Tibial nerve (tissue), 4 donors: ENCODE measurements around the gene KCNT2. TPM values are rescaled to one million over a fixed set of nuclear protein-coding genes. Genes with fewer than 3 reads are reported as not detected.

Experiments used
- DNase-seq, 2 donors: peaks; one replicate each; pipeline ENCODE4 v3.0.0-alpha.2; 2019; ENCODE audit warnings: low spot score in 2 of 2
- H3K27ac ChIP-seq, 4 donors: fragments of 200-600 bp; sonication (generic) in 3 of 4; one replicate each; pipeline ENCODE4 v1.5.1; 2017 to 2019; ENCODE audit warnings: mild to moderate bottlenecking in 1 of 4
- H3K27me3 ChIP-seq, 2 donors: fragments of 200-600 bp; sonication (generic) in 1 of 2; one replicate each; pipeline versions ENCODE4 v1.5.1 to v1.6.0; 2017 to 2019
- H3K36me3 ChIP-seq, 3 donors: fragments of 200-600 bp; sonication (generic); one replicate each; pipeline ENCODE4 v1.5.1; 2018 to 2019
- H3K4me1 ChIP-seq, 4 donors: fragments of 200-600 bp; sonication (generic) in 3 of 4; one replicate each; pipeline ENCODE4 v1.5.1; 2017 to 2019
- H3K4me3 ChIP-seq, 4 donors: fragments of 200-600 bp; sonication (generic) in 3 of 4; one replicate each; pipeline ENCODE4 v1.5.1; 2017 to 2019; ENCODE audit warnings: mild to moderate bottlenecking in 1 of 4, moderate library complexity in 1 of 4
- H3K9me3 ChIP-seq, 4 donors: fragments of 200-600 bp; sonication (generic) in 3 of 4; one replicate each; pipeline ENCODE4 v1.5.1; 2017 to 2019
- EP300 ChIP-seq, 2 donors: sonication (generic); formaldehyde crosslinking; IDR thresholded peaks; one replicate each; pipeline ENCODE4 v1.6.1; 2017; ENCODE audit warnings: antibody characterized with exemption in 2 of 2, mild to moderate bottlenecking in 1 of 2
- POLR2A ChIP-seq, 2 donors: fragments of 450-650 bp; IDR thresholded peaks; one replicate each; pipeline ENCODE4 v1.6.1; 2017; ENCODE audit warnings: antibody characterized with exemption in 2 of 2, mild to moderate bottlenecking in 2 of 2, moderate library complexity in 2 of 2
- WGBS, 2 donors: methylation state at CpG; one replicate each; pipeline ENCODE4 v1.1.5; 2018; 5-methylcytosine and 5-hydroxymethylcytosine counted together
- total RNA-seq, 4 donors: library from RNA; depleted of rRNA; stranded (reverse); fragments of >200 nt; gene quantifications; one replicate each; pipeline ENCODE4 v1.1.0, GENCODE V29; 2016
- TF ChIP-seq, protein P1 (sequence below), 5 experiments: fragments of 200-600 bp in 3 of 5; fragments of 450-650 bp in 2 of 5; sonication (generic) in 3 of 5; IDR thresholded peaks; one replicate each; pipeline ENCODE4 v1.5.1; 2016 to 2019; ENCODE audit warnings: antibody characterized with exemption in 5 of 5, mild to moderate bottlenecking in 3 of 5, moderate library complexity in 2 of 5

KCNT2 gene
- total RNA-seq, 4 donors from 2014 or later, result 8.0 to 9.9 (median 8.6) TPM

DNA sequence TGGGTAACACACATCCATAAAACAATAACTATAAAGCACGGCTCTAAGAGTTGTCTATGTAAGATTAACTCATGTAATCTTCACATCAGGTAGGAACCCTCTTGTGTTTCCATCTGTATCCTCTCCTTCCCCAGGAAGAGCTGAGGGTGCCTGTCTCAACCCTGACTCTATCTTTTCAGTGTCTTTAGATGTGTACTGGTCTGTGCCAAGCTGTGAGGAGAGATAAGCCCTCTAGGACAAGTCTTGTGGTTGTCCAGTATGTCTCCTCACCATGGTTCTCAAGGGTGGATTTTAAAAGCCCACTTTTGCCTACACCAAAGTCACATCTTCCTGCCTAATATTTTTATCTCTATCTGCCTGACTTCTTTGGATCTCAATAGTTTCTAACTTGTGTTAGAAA lies 300.1 kb downstream of the KCNT2 start:
- H3K36me3 ChIP-seq, result no peaks in the 10 kb centered on the region
- H3K27me3 ChIP-seq, result no peaks in the 10 kb centered on the region
- DNase-seq, result no peak
- H3K4me3 ChIP-seq, result no peak overlapping the region
- 76 to 78% methylated on average over 1 of the region's 1 CpG for WGBS, 2 donors
- no peaks in the 10 kb centered on the region for H3K4me1 ChIP-seq
- TF ChIP-seq, protein P1, sequence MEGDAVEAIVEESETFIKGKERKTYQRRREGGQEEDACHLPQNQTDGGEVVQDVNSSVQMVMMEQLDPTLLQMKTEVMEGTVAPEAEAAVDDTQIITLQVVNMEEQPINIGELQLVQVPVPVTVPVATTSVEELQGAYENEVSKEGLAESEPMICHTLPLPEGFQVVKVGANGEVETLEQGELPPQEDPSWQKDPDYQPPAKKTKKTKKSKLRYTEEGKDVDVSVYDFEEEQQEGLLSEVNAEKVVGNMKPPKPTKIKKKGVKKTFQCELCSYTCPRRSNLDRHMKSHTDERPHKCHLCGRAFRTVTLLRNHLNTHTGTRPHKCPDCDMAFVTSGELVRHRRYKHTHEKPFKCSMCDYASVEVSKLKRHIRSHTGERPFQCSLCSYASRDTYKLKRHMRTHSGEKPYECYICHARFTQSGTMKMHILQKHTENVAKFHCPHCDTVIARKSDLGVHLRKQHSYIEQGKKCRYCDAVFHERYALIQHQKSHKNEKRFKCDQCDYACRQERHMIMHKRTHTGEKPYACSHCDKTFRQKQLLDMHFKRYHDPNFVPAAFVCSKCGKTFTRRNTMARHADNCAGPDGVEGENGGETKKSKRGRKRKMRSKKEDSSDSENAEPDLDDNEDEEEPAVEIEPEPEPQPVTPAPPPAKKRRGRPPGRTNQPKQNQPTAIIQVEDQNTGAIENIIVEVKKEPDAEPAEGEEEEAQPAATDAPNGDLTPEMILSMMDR (IDR thresholded peaks at IDR 0.05), result no peak
- TF ChIP-seq POLR2A (IDR thresholded peaks at IDR 0.05) (no peak), EP300 (IDR thresholded peaks at IDR 0.05) (no peak)
- no peak overlapping the region for H3K27ac ChIP-seq
- no peaks in the 10 kb centered on the region for H3K9me3 ChIP-seq

GRCh38 chr1:196306421-196306820 lies 301.8 kb downstream of the KCNT2 start:
- DNase-seq, result no peak
- no peaks in the 10 kb centered on the region for H3K27me3 ChIP-seq
- WGBS, 2 donors, result 64 to 85% methylated on average over 2 of the region's 2 CpGs
- H3K36me3 ChIP-seq, result no peaks in the 10 kb centered on the region
- H3K9me3 ChIP-seq, result no peaks in the 10 kb centered on the region
- no peaks in the 10 kb centered on the region for H3K4me1 ChIP-seq
- TF ChIP-seq POLR2A (IDR thresholded peaks at IDR 0.05) (no peak), EP300 (IDR thresholded peaks at IDR 0.05) (no peak)
- TF ChIP-seq, protein P1 (IDR thresholded peaks at IDR 0.05), result no peak
- H3K4me3 ChIP-seq, result no peak overlapping the region
- H3K27ac ChIP-seq, result no peak overlapping the region

- Histone ChIP-seq H3K36me3 (no peaks in the 10 kb centered on the region), H3K27me3 (no peaks in the 10 kb centered on the region), H3K4me1 (no peaks in the 10 kb centered on the region), H3K4me3 (no peak overlapping the region), H3K27ac (no peak overlapping the region), H3K9me3 (no peaks in the 10 kb centered on the region)
- TF ChIP-seq EP300 (IDR thresholded peaks at IDR 0.05) (no peak), POLR2A (IDR thresholded peaks at IDR 0.05) (no peak)
- TF ChIP-seq, protein P1 (IDR thresholded peaks at IDR 0.05), result no peak
- WGBS, 2 donors, result 69 to 75% methylated on average over 2 of the region's 2 CpGs
- DNase-seq, result no peak
Observed at GRCh38 chr1:196305216-196305615, 303.0 kb downstream of the KCNT2 start.

DNA sequence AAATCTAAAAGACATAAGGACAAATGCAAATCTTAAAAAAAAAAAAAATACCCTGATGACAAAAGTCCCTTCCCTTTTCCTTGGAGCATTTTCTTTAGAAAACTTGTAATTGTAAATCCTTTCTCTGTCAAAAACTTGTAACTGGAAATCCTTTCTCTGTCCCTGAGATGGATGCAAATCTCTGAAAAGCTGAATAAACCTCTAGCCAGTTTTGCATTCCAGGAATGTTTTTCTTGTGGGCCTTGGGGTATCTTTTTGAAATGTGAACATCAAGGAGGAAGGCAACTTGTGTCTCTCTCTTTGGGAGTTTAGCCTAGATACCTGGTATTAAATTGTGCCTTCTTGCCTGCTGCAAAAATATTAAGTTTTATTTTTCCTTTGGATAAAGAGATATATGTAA lies 305.3 kb downstream of the KCNT2 start:
- no peak for DNase-seq
- no peak overlapping the region for H3K4me3 ChIP-seq
- no peak for TF ChIP-seq POLR2A (IDR thresholded peaks at IDR 0.05)
- no peaks in the 10 kb centered on the region for H3K27me3 ChIP-seq
- no peaks in the 10 kb centered on the region for H3K4me1 ChIP-seq
- H3K27ac ChIP-seq, result no peak overlapping the region
- no peaks in the 10 kb centered on the region for H3K9me3 ChIP-seq
- H3K36me3 ChIP-seq, result no peaks in the 10 kb centered on the region

- TF ChIP-seq, protein P1 (IDR thresholded peaks at IDR 0.05), result no peak
- TF ChIP-seq POLR2A (IDR thresholded peaks at IDR 0.05), result no peak
- TF ChIP-seq EP300 (IDR thresholded peaks at IDR 0.05), result no peak
- 82 to 89% methylated on average over 1 of the region's 1 CpG for WGBS, 2 donors
- no peaks in the 10 kb centered on the region for H3K4me1 ChIP-seq
- no peaks in the 10 kb centered on the region for H3K27me3 ChIP-seq
- no peaks in the 10 kb centered on the region for H3K9me3 ChIP-seq
- H3K4me3 ChIP-seq, result no peak overlapping the region
- no peaks in the 10 kb centered on the region for H3K36me3 ChIP-seq
- no peak overlapping the region for H3K27ac ChIP-seq
- no peak for DNase-seq
Observed at GRCh38 chr1:196302420-196302819, 305.8 kb downstream of the KCNT2 start.

DNA sequence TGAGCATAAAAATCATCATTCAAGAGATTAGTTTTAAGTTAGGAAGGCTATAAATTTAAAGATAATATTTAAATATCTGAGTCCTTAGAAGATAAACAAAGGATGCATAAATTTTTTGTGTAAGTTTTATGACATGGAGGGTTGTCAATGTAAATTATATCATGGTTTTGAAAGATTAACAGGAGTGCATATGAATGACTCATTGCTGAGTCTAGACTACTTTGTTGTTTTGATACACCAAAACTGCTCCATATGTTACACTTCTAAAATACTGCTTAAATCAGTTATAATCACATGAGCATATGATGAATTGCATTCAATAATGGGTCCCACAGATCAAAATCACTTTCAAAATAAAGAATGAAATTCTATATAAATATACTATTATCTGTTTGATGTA lies 312.5 kb downstream of the KCNT2 start:
- DNase-seq, result no peak
- Histone ChIP-seq H3K4me3 (no peak overlapping the region), H3K27me3 (no peaks in the 10 kb centered on the region), H3K27ac (no peak overlapping the region), H3K4me1 (no peaks in the 10 kb centered on the region), H3K36me3 (no peaks in the 10 kb centered on the region), H3K9me3 (no peaks in the 10 kb centered on the region)
- TF ChIP-seq EP300 (IDR thresholded peaks at IDR 0.05), result no peak
- no peak for TF ChIP-seq POLR2A (IDR thresholded peaks at IDR 0.05)
- TF ChIP-seq, protein P1 (IDR thresholded peaks at IDR 0.05), result no peak
